ENCODE measurements around the gene LIN37. TPM values are rescaled to one million over a fixed set of nuclear protein-coding genes. Genes with fewer than 3 reads are reported as not detected.
A peak's percentile ranks its signal among the peaks of the same experiment; 100 is the strongest.

The LIN37 gene
- total and polyA plus RNA-seq, 2 of the 13 experiments (the other 11 are each of a cell fraction or from before 2014, with no cell fraction given): 6.3 to 8.7 TPM

DNA sequence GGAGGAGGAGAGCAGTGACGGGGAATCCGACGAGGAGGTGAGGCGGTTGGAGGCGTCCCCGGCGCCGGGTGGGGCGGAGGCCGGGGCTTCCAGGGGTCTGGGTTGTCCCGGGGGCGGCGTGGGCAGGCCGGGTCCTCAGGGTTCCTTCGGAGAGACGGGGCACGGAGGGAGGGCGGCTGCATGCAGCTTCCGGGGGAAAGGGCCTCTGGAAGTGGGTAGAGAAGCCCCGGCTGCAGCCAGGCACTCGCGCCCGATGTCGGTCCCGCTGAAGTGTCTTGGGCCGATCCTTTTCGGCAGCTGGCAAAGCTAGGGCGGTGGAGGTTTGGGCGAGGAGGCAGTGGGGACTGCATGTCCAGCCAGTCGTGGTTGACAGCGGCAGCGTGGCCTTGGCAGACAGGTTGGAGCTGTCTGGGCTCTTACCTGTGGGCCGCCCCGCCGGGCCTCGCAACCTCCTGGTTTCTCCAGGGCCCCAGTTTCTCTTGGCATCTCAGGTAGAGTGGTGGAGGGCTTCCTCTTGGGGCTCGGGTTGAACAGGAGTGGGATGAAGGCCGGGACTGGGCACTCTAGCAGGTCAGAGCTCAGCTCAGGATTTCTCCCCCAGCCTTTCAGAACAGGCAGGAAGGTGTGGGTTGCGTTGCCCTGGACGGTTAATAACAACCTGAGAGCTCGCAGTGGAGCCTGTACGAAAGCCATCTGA is 29.9 kb upstream of the LIN37 start (continued):
- TF ChIP-seq, protein P1, sequence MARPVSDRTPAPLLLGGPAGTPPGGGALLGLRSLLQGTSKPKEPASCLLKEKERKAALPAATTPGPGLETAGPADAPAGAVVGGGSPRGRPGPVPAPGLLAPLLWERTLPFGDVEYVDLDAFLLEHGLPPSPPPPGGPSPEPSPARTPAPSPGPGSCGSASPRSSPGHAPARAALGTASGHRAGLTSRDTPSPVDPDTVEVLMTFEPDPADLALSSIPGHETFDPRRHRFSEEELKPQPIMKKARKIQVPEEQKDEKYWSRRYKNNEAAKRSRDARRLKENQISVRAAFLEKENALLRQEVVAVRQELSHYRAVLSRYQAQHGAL (CRISPR knock-in tag; IDR thresholded peaks at IDR 0.05; ENCODE audit: not compliant biosample characterization): no peak
- TF ChIP-seq MTF1 (CRISPR knock-in tag; IDR thresholded peaks at IDR 0.05) (no peak), RXRA (CRISPR knock-in tag; IDR thresholded peaks at IDR 0.05) (no peak; the same call in 1 of the 2 replicates), YEATS4 (CRISPR knock-in tag; IDR thresholded peaks at IDR 0.05; ENCODE audit: borderline replicate concordance) (no peak), NFYB (CRISPR knock-in tag; IDR thresholded peaks at IDR 0.05) (no peak), ZNF772 (CRISPR knock-in tag; IDR thresholded peaks at IDR 0.05) (0 out of 2 replicates have a peak, but pooled peaks have one; percentile 19), ZFX (CRISPR knock-in tag; IDR thresholded peaks at IDR 0.05; ENCODE audit: low read depth) (peak; percentile 34; the same call in 1 of the 2 replicates), IKZF1 (IDR thresholded peaks at IDR 0.05) (no peak), RORA (CRISPR knock-in tag; IDR thresholded peaks at IDR 0.05) (no peak), ZC3H4 (CRISPR knock-in tag; IDR thresholded peaks at IDR 0.05; ENCODE audit: borderline replicate concordance) (no peak), CEBPB (IDR thresholded peaks at IDR 0.05; ENCODE audit: borderline replicate concordance, low read depth, low read length) (no peak), ZBTB21 (CRISPR knock-in tag; IDR thresholded peaks at IDR 0.05) (no peak), DNMT3B (CRISPR knock-in tag; conservative IDR thresholded peaks at IDR 0.05) (no peak), ZNF263 (CRISPR knock-in tag; IDR thresholded peaks at IDR 0.05) (no peak), TRIM24 (CRISPR knock-in tag; IDR thresholded peaks at IDR 0.05) (no peak)
- TF ChIP-seq, protein P2, sequence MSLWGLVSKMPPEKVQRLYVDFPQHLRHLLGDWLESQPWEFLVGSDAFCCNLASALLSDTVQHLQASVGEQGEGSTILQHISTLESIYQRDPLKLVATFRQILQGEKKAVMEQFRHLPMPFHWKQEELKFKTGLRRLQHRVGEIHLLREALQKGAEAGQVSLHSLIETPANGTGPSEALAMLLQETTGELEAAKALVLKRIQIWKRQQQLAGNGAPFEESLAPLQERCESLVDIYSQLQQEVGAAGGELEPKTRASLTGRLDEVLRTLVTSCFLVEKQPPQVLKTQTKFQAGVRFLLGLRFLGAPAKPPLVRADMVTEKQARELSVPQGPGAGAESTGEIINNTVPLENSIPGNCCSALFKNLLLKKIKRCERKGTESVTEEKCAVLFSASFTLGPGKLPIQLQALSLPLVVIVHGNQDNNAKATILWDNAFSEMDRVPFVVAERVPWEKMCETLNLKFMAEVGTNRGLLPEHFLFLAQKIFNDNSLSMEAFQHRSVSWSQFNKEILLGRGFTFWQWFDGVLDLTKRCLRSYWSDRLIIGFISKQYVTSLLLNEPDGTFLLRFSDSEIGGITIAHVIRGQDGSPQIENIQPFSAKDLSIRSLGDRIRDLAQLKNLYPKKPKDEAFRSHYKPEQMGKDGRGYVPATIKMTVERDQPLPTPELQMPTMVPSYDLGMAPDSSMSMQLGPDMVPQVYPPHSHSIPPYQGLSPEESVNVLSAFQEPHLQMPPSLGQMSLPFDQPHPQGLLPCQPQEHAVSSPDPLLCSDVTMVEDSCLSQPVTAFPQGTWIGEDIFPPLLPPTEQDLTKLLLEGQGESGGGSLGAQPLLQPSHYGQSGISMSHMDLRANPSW (CRISPR knock-in tag; IDR thresholded peaks at IDR 0.05; ENCODE audit: borderline replicate concordance): no peak
- TF ChIP-seq, protein P3, sequence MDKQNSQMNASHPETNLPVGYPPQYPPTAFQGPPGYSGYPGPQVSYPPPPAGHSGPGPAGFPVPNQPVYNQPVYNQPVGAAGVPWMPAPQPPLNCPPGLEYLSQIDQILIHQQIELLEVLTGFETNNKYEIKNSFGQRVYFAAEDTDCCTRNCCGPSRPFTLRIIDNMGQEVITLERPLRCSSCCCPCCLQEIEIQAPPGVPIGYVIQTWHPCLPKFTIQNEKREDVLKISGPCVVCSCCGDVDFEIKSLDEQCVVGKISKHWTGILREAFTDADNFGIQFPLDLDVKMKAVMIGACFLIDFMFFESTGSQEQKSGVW (CRISPR knock-in tag; IDR thresholded peaks at IDR 0.05; ENCODE audit: borderline replicate concordance): no peak
- TF ChIP-seq, protein P4, sequence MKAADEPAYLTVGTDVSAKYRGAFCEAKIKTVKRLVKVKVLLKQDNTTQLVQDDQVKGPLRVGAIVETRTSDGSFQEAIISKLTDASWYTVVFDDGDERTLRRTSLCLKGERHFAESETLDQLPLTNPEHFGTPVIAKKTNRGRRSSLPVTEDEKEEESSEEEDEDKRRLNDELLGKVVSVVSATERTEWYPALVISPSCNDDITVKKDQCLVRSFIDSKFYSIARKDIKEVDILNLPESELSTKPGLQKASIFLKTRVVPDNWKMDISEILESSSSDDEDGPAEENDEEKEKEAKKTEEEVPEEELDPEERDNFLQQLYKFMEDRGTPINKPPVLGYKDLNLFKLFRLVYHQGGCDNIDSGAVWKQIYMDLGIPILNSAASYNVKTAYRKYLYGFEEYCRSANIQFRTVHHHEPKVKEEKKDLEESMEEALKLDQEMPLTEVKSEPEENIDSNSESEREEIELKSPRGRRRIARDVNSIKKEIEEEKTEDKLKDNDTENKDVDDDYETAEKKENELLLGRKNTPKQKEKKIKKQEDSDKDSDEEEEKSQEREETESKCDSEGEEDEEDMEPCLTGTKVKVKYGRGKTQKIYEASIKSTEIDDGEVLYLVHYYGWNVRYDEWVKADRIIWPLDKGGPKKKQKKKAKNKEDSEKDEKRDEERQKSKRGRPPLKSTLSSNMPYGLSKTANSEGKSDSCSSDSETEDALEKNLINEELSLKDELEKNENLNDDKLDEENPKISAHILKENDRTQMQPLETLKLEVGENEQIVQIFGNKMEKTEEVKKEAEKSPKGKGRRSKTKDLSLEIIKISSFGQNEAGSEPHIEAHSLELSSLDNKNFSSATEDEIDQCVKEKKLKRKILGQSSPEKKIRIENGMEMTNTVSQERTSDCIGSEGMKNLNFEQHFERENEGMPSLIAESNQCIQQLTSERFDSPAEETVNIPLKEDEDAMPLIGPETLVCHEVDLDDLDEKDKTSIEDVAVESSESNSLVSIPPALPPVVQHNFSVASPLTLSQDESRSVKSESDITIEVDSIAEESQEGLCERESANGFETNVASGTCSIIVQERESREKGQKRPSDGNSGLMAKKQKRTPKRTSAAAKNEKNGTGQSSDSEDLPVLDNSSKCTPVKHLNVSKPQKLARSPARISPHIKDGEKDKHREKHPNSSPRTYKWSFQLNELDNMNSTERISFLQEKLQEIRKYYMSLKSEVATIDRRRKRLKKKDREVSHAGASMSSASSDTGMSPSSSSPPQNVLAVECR (CRISPR knock-in tag; IDR thresholded peaks at IDR 0.05; ENCODE audit: borderline replicate concordance): peak; percentile 68
- TF ChIP-seq, protein P5, sequence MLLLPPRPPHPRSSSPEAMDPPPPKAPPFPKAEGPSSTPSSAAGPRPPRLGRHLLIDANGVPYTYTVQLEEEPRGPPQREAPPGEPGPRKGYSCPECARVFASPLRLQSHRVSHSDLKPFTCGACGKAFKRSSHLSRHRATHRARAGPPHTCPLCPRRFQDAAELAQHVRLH (CRISPR knock-in tag; IDR thresholded peaks at IDR 0.05; ENCODE audit: borderline replicate concordance, low read depth): no peak
- TF ChIP-seq, protein P6, sequence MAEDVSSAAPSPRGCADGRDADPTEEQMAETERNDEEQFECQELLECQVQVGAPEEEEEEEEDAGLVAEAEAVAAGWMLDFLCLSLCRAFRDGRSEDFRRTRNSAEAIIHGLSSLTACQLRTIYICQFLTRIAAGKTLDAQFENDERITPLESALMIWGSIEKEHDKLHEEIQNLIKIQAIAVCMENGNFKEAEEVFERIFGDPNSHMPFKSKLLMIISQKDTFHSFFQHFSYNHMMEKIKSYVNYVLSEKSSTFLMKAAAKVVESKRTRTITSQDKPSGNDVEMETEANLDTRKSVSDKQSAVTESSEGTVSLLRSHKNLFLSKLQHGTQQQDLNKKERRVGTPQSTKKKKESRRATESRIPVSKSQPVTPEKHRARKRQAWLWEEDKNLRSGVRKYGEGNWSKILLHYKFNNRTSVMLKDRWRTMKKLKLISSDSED (CRISPR knock-in tag; IDR thresholded peaks at IDR 0.05): no peak
